ENCODE measurements around the gene PLD3.
A peak's percentile ranks its signal among the peaks of the same experiment; 100 is the strongest.

PLD3 gene

GRCh38 chr19:40421993-40422747 lies 73.7 kb downstream of the PLD3 start:
- no peak for DNase-seq (ENCODE audit: low read depth)
- TF ChIP-seq MYC (IDR thresholded peaks at IDR 0.05; ENCODE audit: low read depth, low read length), result no peak
- no peak for TF ChIP-seq MAX (IDR thresholded peaks at IDR 0.05; ENCODE audit: low read depth, low read length)

GRCh38 chr19:40422748-40423566 lies 74.5 kb downstream of the PLD3 start:
- TF ChIP-seq MAX (IDR thresholded peaks at IDR 0.05; ENCODE audit: low read depth, low read length) (no peak), POLR2A (IDR thresholded peaks at IDR 0.05; ENCODE audit: extremely low read depth, insufficient read length) (no peak), MYC (IDR thresholded peaks at IDR 0.05; ENCODE audit: low read depth, low read length) (no peak), CTCF (IDR thresholded peaks at IDR 0.05; ENCODE audit: low read depth, low read length) (no peak)
- DNase-seq (ENCODE audit: low read depth), result no peak
- no peak overlapping the region for H3K4me3 ChIP-seq (ENCODE audit: low read depth, low read length)

More at GRCh38 chr19:40421993-40422747, 73.7 kb downstream of the PLD3 start:
- H3K4me3 ChIP-seq (ENCODE audit: low read depth, low read length), result no peak overlapping the region

GRCh38 chr19:40423938-40424337 lies 75.4 kb downstream of the PLD3 start:
- H3K4me3 ChIP-seq (ENCODE audit: low read depth, low read length), result no peak overlapping the region
- no peak for TF ChIP-seq MAX (IDR thresholded peaks at IDR 0.05; ENCODE audit: low read depth, low read length)
- TF ChIP-seq CTCF (IDR thresholded peaks at IDR 0.05; ENCODE audit: low read depth, low read length), result no peak
- DNase-seq (ENCODE audit: low read depth), result no peak

GRCh38 chr19:40424637-40425449 lies 76.3 kb downstream of the PLD3 start:
- no peak for DNase-seq (ENCODE audit: low read depth)
- TF ChIP-seq MAX (IDR thresholded peaks at IDR 0.05; ENCODE audit: low read depth, low read length) (no peak), POLR2A (IDR thresholded peaks at IDR 0.05; ENCODE audit: extremely low read depth, insufficient read length) (no peak), CTCF (IDR thresholded peaks at IDR 0.05; ENCODE audit: low read depth, low read length) (no peak), MYC (IDR thresholded peaks at IDR 0.05; ENCODE audit: low read depth, low read length) (no peak)
- peak overlapping the region; percentile 67 for H3K4me3 ChIP-seq (ENCODE audit: low read depth, low read length)

- DNase-seq (ENCODE audit: low read depth), result peak; percentile 97
- peak within 1 kb of the TSS; percentile 78 for H3K4me3 ChIP-seq (ENCODE audit: low read depth, low read length)
- TF ChIP-seq MYC (IDR thresholded peaks at IDR 0.05; ENCODE audit: low read depth, low read length) (no peak), POLR2A (IDR thresholded peaks at IDR 0.05; ENCODE audit: extremely low read depth, insufficient read length) (peak; percentile 71), CTCF (IDR thresholded peaks at IDR 0.05; ENCODE audit: low read depth, low read length) (peak; percentile 38), MAX (IDR thresholded peaks at IDR 0.05; ENCODE audit: low read depth, low read length) (peak; percentile 27; the same call in 1 of the 2 replicates)
Measured at GRCh38 chr19:40425450-40426287, 77.2 kb downstream of the PLD3 start, which contains the start of gene SERTAD1. Gene SERTAD1, minus strand, starts transcription at chr19:40425992. Its CDS starts 2,446 bp downstream, at chr19:40423546.
